Measurements from ENCODE around the gene SNIP1. TPM values are rescaled to one million over a fixed set of nuclear protein-coding genes. Genes with fewer than 3 reads are reported as not detected.

SNIP1 gene
- total RNA-seq, 4 donors from 2014 or later: 9.9 to 18.2 (median 15.7) TPM

DNA sequence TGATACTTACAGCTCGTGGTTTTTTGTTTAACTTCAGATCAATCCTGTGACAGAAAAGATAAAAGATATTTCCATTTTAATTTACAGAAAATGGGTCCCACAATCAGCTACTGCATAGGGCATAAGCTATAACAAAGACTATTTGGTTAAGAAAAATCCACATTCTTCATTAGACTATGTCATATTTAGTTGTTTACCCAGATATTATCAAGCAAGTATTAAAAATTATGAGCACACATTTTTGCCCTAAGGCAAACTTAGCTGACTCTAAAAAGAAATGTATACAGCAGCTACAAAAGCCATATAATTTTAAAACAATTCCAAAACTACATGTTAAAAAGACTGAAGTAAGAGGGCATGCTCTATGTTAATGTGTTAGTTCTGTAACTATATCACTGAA lies 58.2 kb downstream of the SNIP1 start:
- intact Hi-C loops (cut with DNase I; ENCODE audit: low total_unique reads): no loop called here
- H3K4me3 ChIP-seq (ENCODE audit: low read depth, poor library complexity, severe bottlenecking): no peak overlapping the region
- 79 to 88% methylated on average over 1 of the region's 1 CpG for WGBS, 2 donors
- DNase-seq (ENCODE audit: low spot score in 2 of 2): no peak
- TF ChIP-seq, protein P1, sequence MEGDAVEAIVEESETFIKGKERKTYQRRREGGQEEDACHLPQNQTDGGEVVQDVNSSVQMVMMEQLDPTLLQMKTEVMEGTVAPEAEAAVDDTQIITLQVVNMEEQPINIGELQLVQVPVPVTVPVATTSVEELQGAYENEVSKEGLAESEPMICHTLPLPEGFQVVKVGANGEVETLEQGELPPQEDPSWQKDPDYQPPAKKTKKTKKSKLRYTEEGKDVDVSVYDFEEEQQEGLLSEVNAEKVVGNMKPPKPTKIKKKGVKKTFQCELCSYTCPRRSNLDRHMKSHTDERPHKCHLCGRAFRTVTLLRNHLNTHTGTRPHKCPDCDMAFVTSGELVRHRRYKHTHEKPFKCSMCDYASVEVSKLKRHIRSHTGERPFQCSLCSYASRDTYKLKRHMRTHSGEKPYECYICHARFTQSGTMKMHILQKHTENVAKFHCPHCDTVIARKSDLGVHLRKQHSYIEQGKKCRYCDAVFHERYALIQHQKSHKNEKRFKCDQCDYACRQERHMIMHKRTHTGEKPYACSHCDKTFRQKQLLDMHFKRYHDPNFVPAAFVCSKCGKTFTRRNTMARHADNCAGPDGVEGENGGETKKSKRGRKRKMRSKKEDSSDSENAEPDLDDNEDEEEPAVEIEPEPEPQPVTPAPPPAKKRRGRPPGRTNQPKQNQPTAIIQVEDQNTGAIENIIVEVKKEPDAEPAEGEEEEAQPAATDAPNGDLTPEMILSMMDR (IDR thresholded peaks at IDR 0.05): no peak
- no peak for TF ChIP-seq POLR2A (IDR thresholded peaks at IDR 0.05)

- intact Hi-C loops (cut with DNase I; ENCODE audit: low total_unique reads): no loop called here
- TF ChIP-seq, protein P1 (IDR thresholded peaks at IDR 0.05): no peak
- TF ChIP-seq POLR2A (IDR thresholded peaks at IDR 0.05): no peak
- no peak overlapping the region for H3K4me3 ChIP-seq (ENCODE audit: low read depth, poor library complexity, severe bottlenecking)
- WGBS, 2 donors: 78 to 89% methylated on average over 2 of the region's 2 CpGs
- DNase-seq (ENCODE audit: low spot score in 2 of 2): peak in 1 of 2 donors; percentile 23
Measured at GRCh38 chr1:37493336-37494098, 60.6 kb downstream of the SNIP1 start.

GRCh38 chr1:37487619-37487984 lies 66.5 kb downstream of the SNIP1 start:
- 72 to 83% methylated on average over 5 of the region's 5 CpGs for WGBS, 2 donors
- intact Hi-C loops (cut with DNase I; ENCODE audit: low total_unique reads): loop anchor here (5.0 kb wide), 1 partner anchor 35 kb away; no protein-coding TSS in a partner anchor
- DNase-seq (ENCODE audit: low spot score in 2 of 2): no peak
- no peak overlapping the region for H3K4me3 ChIP-seq (ENCODE audit: low read depth, poor library complexity, severe bottlenecking)
- TF ChIP-seq POLR2A (IDR thresholded peaks at IDR 0.05): no peak
- TF ChIP-seq, protein P1 (IDR thresholded peaks at IDR 0.05): no peak

GRCh38 chr1:37486680-37487618 lies 67.1 kb downstream of the SNIP1 start:
- H3K4me3 ChIP-seq (ENCODE audit: low read depth, poor library complexity, severe bottlenecking): no peak overlapping the region
- peak in 1 of 2 donors; percentile 96 for DNase-seq (ENCODE audit: low spot score in 2 of 2)
- 14 to 32% methylated on average over 8 to 10 of the region's 10 CpGs for WGBS, 2 donors
- intact Hi-C loops (cut with DNase I; ENCODE audit: low total_unique reads): loop anchor here (5.0 kb wide), 1 partner anchor 35 kb away; no protein-coding TSS in a partner anchor
- TF ChIP-seq POLR2A (IDR thresholded peaks at IDR 0.05): no peak
- TF ChIP-seq, protein P1 (IDR thresholded peaks at IDR 0.05): peak in 2 of 3 donors; percentile 50 to 95

GRCh38 chr1:37485902-37486679 lies 68.0 kb downstream of the SNIP1 start:
- 43 to 52% methylated on average over 6 of the region's 6 CpGs for WGBS, 2 donors
- H3K4me3 ChIP-seq (ENCODE audit: low read depth, poor library complexity, severe bottlenecking): no peak overlapping the region
- intact Hi-C loops (cut with DNase I; ENCODE audit: low total_unique reads): loop anchor here (5.0 kb wide), 1 partner anchor 34 kb away; no protein-coding TSS in a partner anchor
- peak in 1 of 2 donors; percentile 81 for DNase-seq (ENCODE audit: low spot score in 2 of 2)
- TF ChIP-seq, protein P1 (IDR thresholded peaks at IDR 0.05): no peak
- TF ChIP-seq POLR2A (IDR thresholded peaks at IDR 0.05): no peak

Data from lower leg skin (tissue), 4 donors.